Osteoblast (primary cell): Measurements from ENCODE around the gene MAD1L1. TPM values are rescaled to one million over a fixed set of nuclear protein-coding genes. Genes with fewer than 3 reads are reported as not detected.

Experiments used
- DNase-seq: peaks from one replicate; pipeline ENCODE4 v3.0.0; 2011; ENCODE audit warnings: low spot score, mixed read lengths; ENCODE audit not compliant: insufficient read length; ENCODE audit errors: missing footprints
- H2AFZ ChIP-seq: 2 replicates; pipeline ENCODE4 v1.6.0; 2011; ENCODE audit warnings: mild to moderate bottlenecking, low read length
- H3K27ac ChIP-seq: 2 replicates; pipeline ENCODE4 v1.5.1; 2011; ENCODE audit warnings: mild to moderate bottlenecking, low read depth, low read length, moderate library complexity
- H3K27me3 ChIP-seq: 2 replicates; pipeline ENCODE4 v1.6.0; 2012; ENCODE audit warnings: mild to moderate bottlenecking, control low read depth, inconsistent platforms, low read length, moderate library complexity; ENCODE audit not compliant: insufficient read depth
- H3K36me3 ChIP-seq: 2 replicates; pipeline ENCODE4 v1.5.1; 2011; ENCODE audit warnings: mild to moderate bottlenecking, low read length, control low read depth, moderate library complexity; ENCODE audit not compliant: insufficient read depth
- H3K4me1 ChIP-seq: 2 replicates; pipeline ENCODE4 v1.5.1; 2011; ENCODE audit warnings: mild to moderate bottlenecking, low read length, control low read depth, moderate library complexity; ENCODE audit not compliant: insufficient read depth
- H3K4me2 ChIP-seq: 2 replicates; pipeline ENCODE4 v1.6.0; 2011; ENCODE audit warnings: mild to moderate bottlenecking, low read length; ENCODE audit not compliant: insufficient read depth
- H3K4me3 ChIP-seq: fragments of 200-600 bp; sonication (generic); 3 replicates; pipeline ENCODE4 v1.5.1; 2012; ENCODE audit warnings: mild to moderate bottlenecking, low read length, inconsistent platforms; ENCODE audit not compliant: insufficient read depth
- H3K79me2 ChIP-seq: 2 replicates; pipeline ENCODE4 v1.6.0; 2012; ENCODE audit warnings: mild to moderate bottlenecking, low read length, control low read depth, inconsistent platforms; ENCODE audit not compliant: insufficient read depth
- H3K9me3 ChIP-seq: 2 replicates; pipeline ENCODE4 v1.5.1; 2011; ENCODE audit warnings: low read depth, low read length, control low read depth
- H4K20me1 ChIP-seq: 2 replicates; pipeline ENCODE4 v1.6.0; 2012; ENCODE audit warnings: mild to moderate bottlenecking, low read length, control low read depth; ENCODE audit not compliant: insufficient read depth
- CTCF ChIP-seq: IDR thresholded peaks from 2 replicates; pipeline ENCODE4 v1.5.1; 2011; ENCODE audit warnings: mild to moderate bottlenecking, low read depth, low read length, moderate library complexity; ENCODE audit errors: extremely low read depth
- total RNA-seq: library from RNA; depleted of rRNA; stranded (reverse); fragments of >200 nt; gene quantifications from 2 replicates; pipeline ENCODE4 v1.2.3, GENCODE V29; 2012

Gene MAD1L1
- total RNA-seq, 1 donor, result 66.2 TPM

GRCh38 chr7:1857487-1858421 lies 375.0 kb downstream of the MAD1L1 start:
- H3K4me2 ChIP-seq, result no peak overlapping the region
- no peak for TF ChIP-seq CTCF
- no peaks in the 10 kb centered on the region for H3K36me3 ChIP-seq
- H3K79me2 ChIP-seq, result no peaks in the 10 kb centered on the region
- no peak overlapping the region for H3K4me3 ChIP-seq
- DNase-seq, result peak; percentile 50
- no peaks in the 10 kb centered on the region for H3K9me3 ChIP-seq
- no peaks in the 10 kb centered on the region for H3K27me3 ChIP-seq
- no peak overlapping the region for H3K27ac ChIP-seq
- H4K20me1 ChIP-seq, result no peaks in the 10 kb centered on the region
- no peaks in the 10 kb centered on the region for H3K4me1 ChIP-seq
- H2AFZ ChIP-seq, result no peak overlapping the region

GRCh38 chr7:1856888-1857441 lies 375.8 kb downstream of the MAD1L1 start:
- Histone ChIP-seq H2AFZ (no peak overlapping the region), H3K4me2 (no peak overlapping the region), H3K4me1 (no peaks in the 10 kb centered on the region), H4K20me1 (no peaks in the 10 kb centered on the region), H3K27ac (no peak overlapping the region), H3K79me2 (no peaks in the 10 kb centered on the region), H3K4me3 (no peak overlapping the region), H3K36me3 (no peaks in the 10 kb centered on the region), H3K9me3 (no peaks in the 10 kb centered on the region), H3K27me3 (no peaks in the 10 kb centered on the region)
- TF ChIP-seq CTCF, result no peak
- DNase-seq, result peak; percentile 72

GRCh38 chr7:1856161-1856887 lies 376.4 kb downstream of the MAD1L1 start:
- Histone ChIP-seq H3K4me2 (no peak overlapping the region), H3K4me1 (no peaks in the 10 kb centered on the region), H2AFZ (no peak overlapping the region), H3K9me3 (no peaks in the 10 kb centered on the region), H3K4me3 (no peak overlapping the region), H3K27ac (no peak overlapping the region), H3K27me3 (no peaks in the 10 kb centered on the region), H3K36me3 (no peaks in the 10 kb centered on the region), H4K20me1 (no peaks in the 10 kb centered on the region), H3K79me2 (no peaks in the 10 kb centered on the region)
- DNase-seq, result peak; percentile 63
- TF ChIP-seq CTCF, result no peak
